OCI-M2 (cell line): ENCODE measurements around the gene BRICD5.

Experiments used
- DNase-seq: peaks from one replicate; lab custom pipeline; 2025; ENCODE audit not compliant: unreplicated experiment; lab: John Stamatoyannopoulos, UW

BRICD5 gene

DNA sequence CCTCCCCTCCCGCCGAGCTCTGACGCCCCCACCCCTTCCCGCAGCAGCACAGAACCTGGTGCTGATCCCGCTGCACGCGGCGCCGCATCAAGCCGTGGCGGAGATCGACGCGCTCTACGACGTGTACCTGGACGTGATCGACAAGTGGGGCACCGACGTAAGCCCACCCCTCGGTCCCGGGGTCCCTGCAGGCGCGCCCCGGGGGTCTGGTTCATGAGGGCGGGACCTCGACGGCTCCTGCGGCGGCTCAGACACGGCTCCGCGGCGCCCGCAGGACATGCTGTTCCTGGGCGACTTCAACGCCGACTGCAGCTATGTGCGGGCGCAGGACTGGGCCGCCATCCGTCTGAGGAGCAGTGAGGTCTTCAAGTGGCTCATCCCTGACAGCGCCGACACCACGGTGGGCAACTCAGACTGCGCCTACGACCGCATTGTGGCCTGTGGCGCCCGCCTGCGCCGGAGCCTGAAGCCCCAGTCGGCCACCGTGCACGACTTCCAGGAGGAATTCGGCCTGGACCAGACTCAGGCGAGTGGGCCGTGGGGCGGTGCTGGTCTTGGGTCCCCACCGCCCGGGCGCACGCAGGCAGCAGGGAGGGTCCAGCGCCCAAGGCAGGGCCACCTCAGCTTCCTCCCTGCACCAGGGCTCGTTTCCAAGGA, 27.0 kb upstream of the BRICD5 start:
- DNase-seq: no peak

DNA sequence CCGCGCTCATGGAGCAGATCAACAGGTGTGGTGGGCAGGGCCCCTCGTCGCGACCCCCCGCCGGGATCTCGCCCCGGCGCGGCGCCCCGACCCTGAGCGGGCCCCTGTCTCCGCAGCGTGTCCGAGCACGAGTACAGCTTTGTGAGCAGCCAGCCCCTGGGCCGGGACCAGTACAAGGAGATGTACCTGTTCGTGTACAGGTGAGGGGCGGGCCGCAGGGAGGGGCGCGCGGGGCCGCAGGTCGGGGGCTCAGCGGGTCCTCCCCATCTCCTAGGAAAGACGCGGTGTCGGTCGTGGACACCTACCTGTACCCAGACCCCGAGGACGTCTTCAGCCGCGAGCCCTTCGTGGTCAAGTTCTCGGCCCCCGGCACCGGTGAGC, 26.4 kb upstream of the BRICD5 start:
- no peak for DNase-seq

- no peak for DNase-seq
Observed at GRCh38 chr16:2236337-2237101, 25.9 kb upstream of the BRICD5 start, which contains the start of gene DNASE1L2. TSS of gene DNASE1L2 (plus strand) at chr16:2236444. CDS start at chr16:2236817, 373 bp downstream.

- no peak for DNase-seq
Observed at GRCh38 chr16:2235695-2236336, 25.2 kb upstream of the BRICD5 start.

- no peak for DNase-seq
Observed at GRCh38 chr16:2235234-2235651, 24.6 kb upstream of the BRICD5 start.

- no peak for DNase-seq
Observed at GRCh38 chr16:2234813-2235170, 24.1 kb upstream of the BRICD5 start.

GRCh38 chr16:2233872-2234812, 23.5 kb upstream of the BRICD5 start:
- no peak for DNase-seq

GRCh38 chr16:2233046-2233775, 22.5 kb upstream of the BRICD5 start:
- DNase-seq: no peak

DNA sequence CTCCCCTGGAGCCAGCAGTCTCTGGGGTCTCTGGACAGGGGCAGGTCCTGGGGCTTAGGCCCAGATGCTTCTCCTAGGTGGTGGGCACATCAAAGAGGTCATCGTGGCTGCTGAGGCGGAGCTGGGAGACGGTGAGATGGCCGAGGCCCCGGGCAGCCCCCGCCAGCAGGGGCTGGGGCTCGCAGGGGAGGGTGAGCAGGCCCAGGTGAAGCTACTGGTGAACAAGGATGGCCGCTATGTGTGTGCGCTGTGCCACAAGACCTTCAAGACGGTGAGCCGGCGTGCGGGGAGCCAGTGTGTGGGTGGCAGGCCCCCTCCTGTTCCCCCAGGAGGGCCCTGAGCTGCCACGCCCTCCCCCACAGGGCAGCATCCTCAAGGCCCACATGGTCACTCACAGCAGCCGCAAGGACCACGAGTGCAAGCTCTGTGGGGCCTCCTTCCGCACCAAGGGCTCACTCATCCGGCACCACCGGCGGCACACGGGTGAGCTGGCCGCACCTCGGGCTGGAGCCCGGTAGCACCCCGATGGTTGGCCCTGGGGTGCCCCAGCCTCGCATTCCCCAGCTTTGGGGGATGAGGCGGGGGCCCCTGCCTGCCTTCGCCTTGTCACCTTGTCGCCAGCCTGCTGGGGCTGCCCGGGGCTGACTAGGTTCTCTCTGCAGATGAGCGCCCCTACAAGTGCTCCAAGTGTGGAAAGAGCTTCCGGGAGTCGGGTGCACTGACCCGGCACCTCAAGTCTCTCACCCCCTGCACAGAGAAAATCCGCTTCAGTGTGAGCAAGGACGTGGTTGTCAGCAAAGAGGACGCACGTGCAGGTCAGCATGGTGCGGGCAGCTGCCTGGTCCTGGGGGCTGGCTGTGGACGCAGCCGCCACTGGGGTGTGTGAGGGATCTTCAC, 21.7 kb upstream of the BRICD5 start:
- DNase-seq: no peak

DNA sequence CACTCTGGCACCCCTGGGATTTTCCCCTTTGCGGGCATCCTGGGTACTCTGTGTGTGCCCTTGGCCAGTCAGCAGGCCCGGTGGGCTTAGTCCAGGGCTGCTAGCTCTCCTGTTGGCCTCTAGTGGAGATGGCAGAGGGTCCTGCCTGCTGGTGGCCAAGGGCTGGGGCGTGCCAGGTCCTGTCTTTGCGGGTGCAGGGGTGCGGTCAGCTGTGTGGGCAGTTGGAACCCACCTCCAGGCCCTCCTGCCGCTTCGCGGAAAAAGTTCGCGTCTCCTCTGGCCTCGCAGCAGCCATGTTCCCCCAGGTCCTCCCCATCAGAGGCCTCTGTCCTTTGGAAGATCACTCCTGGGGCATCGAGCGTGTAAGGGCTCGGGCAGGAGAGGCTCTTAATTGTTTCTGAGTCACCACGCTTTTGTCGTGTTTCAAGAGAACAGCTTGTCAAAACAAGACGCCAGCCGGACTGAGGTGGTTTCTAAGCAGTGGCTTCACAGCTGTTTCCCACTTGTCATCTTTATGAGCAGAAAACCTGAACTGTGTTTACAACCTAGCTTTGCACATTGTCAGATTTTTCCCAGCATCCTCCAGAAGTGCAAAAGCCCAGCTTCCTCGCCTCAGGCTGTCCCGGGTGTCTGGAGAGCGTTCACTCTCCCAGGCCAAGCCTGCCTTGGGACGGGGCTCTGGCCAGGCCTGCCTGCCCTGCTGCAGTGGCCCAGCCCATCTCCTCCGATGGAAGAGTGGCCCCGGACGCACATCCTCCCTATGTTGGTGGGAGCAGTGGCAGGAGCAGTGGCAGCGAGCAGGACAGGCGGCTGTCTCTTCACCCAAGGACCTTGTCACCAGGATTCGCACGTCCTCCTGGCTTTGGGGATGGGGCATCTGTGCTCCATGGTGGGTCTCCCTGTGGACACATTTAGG, 20.6 kb upstream of the BRICD5 start:
- DNase-seq: no peak

- DNase-seq: no peak
Observed at GRCh38 chr16:2230376-2230775, 19.7 kb upstream of the BRICD5 start.

DNA sequence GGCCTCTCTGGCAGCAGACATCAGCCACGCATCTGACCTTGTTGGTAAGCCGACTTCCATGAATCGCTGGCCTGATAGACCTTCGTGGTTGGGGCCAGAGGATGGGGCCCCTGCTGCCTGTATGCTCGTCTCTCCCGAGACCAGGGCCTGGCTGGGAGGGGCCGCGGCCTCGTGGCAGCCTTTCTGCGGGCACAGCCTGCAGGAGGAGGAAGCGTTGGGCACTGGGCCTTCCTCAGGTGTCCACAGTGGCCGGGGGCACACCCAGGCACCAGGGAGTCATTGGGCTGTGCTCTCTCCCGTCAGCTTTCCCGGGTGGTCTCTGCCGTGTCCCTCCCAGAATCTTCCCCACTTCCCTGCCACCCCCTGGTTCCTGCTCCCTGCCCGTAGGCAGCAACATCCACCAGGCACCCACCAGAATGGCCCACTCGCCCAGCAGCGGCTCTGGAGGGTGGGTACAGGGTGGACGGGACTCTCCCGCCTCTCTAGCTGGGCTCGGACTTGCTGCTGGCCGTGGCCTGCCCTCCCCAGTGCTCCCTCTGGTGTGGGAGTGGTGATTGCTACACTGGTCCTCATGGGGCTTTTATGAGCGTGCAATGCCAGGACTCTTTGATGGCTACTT, 19.1 kb upstream of the BRICD5 start:
- no peak for DNase-seq

DNA sequence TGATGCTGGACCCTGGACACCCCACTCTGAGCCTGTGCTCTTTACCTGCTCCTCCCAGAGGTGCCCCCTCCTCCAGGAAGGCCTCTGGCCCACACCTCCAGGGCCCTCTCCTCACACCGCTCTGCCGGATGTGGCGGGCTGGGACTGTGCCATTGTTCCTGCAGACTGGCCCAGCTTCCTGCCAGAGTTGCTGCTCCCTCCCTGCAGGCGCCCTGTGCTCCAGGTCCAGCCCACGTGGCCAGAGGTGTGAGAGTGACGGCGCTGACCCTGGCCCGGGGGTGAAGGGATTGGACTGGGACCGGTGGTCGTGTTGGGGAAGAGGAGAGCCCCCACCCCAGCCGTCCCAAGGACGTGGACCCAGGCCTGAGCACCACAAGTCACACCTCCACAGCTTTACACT, 18.4 kb upstream of the BRICD5 start:
- DNase-seq: no peak

DNA sequence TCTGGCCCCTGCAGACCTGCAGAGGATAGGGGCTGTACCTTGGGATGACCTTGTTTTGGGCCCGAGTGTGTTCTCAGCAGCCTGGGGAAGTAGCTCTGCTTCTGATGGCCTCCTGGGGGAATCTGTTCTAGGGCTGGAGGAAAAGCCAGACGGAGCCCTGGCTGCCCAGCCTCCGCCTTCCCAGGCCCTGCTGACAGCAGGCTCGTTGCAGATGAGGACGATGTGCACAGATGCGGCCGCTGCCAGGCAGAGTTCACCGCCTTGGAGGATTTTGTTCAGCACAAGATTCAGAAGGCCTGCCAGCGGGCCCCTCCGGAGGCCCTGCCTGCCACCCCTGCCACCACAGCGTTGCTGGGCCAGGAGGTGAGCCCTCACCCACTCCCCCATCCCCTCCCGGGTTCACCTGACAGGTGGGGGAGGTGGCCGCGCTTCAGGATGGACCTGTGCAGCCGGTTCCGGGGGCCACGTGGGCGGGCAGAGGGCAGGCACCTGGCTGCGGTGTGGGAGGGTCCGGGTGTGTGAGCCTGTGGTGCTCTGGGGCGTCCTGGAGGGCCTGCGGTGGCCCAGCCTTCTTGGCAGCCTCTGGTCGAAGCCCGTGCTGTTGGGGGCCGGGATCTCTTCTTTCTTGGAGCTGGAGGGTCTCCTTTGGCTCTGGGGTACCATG, 17.6 kb upstream of the BRICD5 start:
- no peak for DNase-seq

- no peak for DNase-seq
Observed at GRCh38 chr16:2226918-2227317, 16.3 kb upstream of the BRICD5 start.

DNA sequence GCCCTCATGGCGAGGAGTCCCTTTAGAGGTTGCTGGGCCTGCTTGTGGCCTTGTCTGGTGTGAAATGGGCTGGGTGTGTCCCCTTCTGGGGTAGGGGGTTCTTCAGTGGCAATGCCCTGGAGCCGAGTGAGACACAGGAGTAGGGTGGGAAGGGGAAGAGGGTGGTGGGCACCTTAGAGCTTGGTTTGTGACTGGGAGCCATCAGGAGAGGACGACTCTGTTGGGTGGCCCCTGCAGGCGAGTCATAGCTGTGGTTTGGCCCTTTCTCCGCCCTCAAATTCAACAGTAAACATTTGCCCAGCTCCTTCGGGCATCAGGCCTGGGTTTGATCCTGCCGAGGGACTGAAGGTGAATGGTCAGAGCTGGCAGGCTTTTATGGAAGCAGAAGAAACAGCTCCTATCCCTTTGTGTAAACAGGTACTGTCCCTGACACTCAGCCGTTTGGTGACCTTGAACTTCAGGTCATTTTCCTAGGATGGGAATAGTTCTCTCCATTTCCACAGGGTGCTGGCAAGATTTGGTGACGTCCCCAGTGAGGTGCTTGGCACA, 15.7 kb upstream of the BRICD5 start:
- DNase-seq: no peak

GRCh38 chr16:2223942-2224486, 13.4 kb upstream of the BRICD5 start:
- DNase-seq: no peak
